ENCODE measurements around the gene PTPRT.

DNA sequence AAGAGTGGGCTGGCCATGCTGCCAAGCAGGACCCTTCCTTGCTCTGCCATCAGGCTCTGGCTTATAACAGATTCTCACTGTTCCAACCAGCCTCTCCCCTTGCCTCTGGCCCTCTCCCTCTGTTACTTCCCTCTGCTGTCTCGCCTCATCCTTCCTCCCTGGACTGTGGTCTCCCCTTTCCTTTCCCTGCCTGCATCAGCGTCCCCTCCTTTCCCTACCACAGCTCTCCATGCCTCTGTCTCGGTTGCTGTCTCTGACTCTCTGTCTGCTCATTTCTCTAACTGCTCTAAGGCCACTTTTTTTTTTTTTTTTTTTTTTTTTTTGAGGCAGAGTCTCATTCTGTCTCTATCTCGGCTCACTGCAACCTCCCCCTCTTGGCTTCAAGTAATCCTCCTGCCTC lies 173.4 kb downstream of the PTPRT start:
- TF ChIP-seq CTCF (IDR thresholded peaks at IDR 0.05; ENCODE audit: borderline replicate concordance, extremely low read depth, low read length, poor library complexity, severe bottlenecking), result no peak
- TF ChIP-seq EZH2 (IDR thresholded peaks at IDR 0.05; ENCODE audit: borderline replicate concordance, low read depth, low read length, severe bottlenecking), result no peak
